NB4 (cell line): Measurements from ENCODE around the gene ROBO1.

Experiments
- CTCF ChIP-seq: IDR thresholded peaks from one replicate; pipeline ENCODE4 v1.5.1; 2012; ENCODE audit warnings: low read depth, low read length
- MAX ChIP-seq: IDR thresholded peaks from 2 replicates; pipeline ENCODE4 v1.6.1; 2011; ENCODE audit warnings: low read depth, low read length
- MYC ChIP-seq: IDR thresholded peaks from 2 replicates; pipeline ENCODE4 v1.6.1; 2011; ENCODE audit warnings: low read depth, low read length
- POLR2A ChIP-seq: IDR thresholded peaks from 2 replicates; pipeline ENCODE4 v1.6.1; 2011; ENCODE audit warnings: mild to moderate bottlenecking; ENCODE audit not compliant: insufficient read length; ENCODE audit errors: extremely low read depth

GRCh38 chr3:79587150-79587549 is 180.6 kb downstream of the ROBO1 start:
- no peak for TF ChIP-seq CTCF
- TF ChIP-seq POLR2A = no peak
- TF ChIP-seq MAX = no peak
- no peak for TF ChIP-seq MYC
